Urinary bladder (tissue), 4 donors: ENCODE data around the gene FAM217A. TPM values are rescaled to one million over a fixed set of nuclear protein-coding genes. Genes with fewer than 3 reads are reported as not detected.
"Not testable (repeated sequence)": the region's sequence is repeated elsewhere in the genome, so short reads cannot be mapped to it uniquely, and the experiment has no call there.

Experiments used
- DNase-seq: peaks from one replicate; pipeline ENCODE4 v3.0.0-alpha.2; 2015; ENCODE audit errors: extremely low spot score
- H3K27ac ChIP-seq: one replicate; pipeline ENCODE4 v1.5.1; 2013; ENCODE audit warnings: low read depth, mild to moderate bottlenecking, moderate library complexity
- H3K36me3 ChIP-seq: one replicate; pipeline ENCODE4 v1.6.1; 2013; ENCODE audit warnings: mild to moderate bottlenecking, moderate library complexity; ENCODE audit not compliant: insufficient read depth
- H3K4me1 ChIP-seq: one replicate; pipeline ENCODE4 v1.6.1; 2013; ENCODE audit warnings: mild to moderate bottlenecking, moderate library complexity; ENCODE audit not compliant: insufficient read depth
- H3K4me3 ChIP-seq: one replicate; pipeline ENCODE4 v1.5.1; 2013; ENCODE audit warnings: low read depth, low read length
- WGBS: extraction: QIAGEN DNeasy Blood & Tissue Kit; methylation state at CpG from one replicate; pipeline ENCODE4 v1.1.7; 2013; 5-methylcytosine and 5-hydroxymethylcytosine counted together
- polyA plus RNA-seq: library from polyadenylated mRNA; stranded (reverse); fragments of 200-250 nt; gene quantifications from one replicate; pipeline ENCODE4 v1.2.3, GENCODE V29; 2013
- total RNA-seq: library from RNA; depleted of rRNA; stranded (reverse); fragments of >200 nt; gene quantifications from one replicate; pipeline ENCODE4 v1.2.3, GENCODE V29; 2014
- donor health status: healthy with polysubstance abuse.
- donor health status: healthy.

Gene FAM217A
- total and polyA plus RNA-seq, 2 donors = not detected

DNA sequence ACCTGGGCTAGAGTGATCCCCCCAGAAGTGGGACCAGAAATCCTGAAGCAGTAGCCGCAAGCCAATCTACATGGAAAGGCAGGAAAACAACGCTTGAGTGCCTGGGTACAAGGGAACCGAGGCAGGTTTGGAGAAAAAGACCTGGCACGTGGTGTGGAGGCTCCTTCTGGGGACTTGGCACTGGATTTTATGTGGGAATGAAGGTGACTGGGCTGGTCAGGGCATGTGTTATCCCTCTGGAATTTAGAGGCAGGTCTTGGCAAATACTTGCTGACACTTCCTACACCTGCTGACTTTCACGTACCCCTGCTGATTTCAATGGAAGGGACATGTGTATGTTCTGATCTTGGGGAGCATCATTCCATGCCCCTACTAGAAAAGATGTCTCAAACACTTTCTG is 25.0 kb upstream of the FAM217A start:
- Histone ChIP-seq H3K4me3 (no peak overlapping the region), H3K36me3 (no peaks in the 10 kb centered on the region), H3K4me1 (no peaks in the 10 kb centered on the region), H3K27ac (no peak overlapping the region)
- DNase-seq = no peak
- 80% methylated on average over 5 of the region's 5 CpGs for WGBS

DNA sequence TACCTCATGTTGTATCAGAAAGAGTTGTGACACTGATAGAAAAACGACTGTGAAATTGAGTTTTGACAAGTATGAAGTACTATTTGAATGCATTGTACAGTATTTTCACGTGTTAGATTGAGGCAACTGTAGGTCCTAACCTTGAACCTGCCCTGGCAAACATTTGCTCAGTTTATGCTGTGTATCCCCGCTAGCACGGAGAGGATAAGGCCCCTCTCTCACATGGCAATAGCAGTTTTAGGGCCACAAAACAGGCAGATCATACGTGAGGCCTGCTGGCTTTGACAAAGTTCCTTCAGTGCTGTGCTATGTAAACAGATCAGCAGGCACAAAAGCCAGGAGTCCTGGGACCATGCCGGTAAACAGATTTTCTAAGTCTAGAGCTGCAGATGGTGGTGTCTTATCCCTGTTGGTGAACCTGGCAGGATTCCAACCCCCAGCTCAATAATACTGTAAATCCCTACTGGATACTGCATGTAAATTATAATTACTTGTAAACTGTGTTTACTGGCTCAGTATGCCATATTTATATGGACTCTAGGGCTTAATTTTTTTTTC is 23.8 kb upstream of the FAM217A start:
- Histone ChIP-seq H3K27ac (no peak overlapping the region), H3K36me3 (no peaks in the 10 kb centered on the region), H3K4me3 (no peak overlapping the region), H3K4me1 (no peaks in the 10 kb centered on the region)
- WGBS = 52% methylated on average over 6 of the region's 6 CpGs
- no peak for DNase-seq

DNA sequence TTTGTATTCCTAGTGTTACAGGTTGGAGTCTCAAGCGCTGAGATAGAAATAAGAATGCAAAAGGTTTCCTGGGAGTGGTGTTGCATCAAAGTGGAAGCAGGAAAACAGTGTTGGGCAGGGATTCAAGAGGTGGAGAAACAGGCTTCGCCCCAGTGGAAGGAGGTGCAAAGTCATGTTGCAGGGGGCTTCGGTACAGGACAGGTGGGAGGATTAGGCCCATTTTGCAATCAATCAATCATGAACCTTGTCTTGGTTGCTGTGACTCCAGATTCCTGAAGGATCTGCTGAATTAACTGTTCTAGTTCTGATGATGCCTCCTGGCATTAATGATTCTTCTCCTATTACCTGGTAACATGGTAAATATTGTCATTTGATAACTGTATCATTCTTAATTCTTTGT is 22.4 kb upstream of the FAM217A start:
- DNase-seq = no peak
- WGBS = 80% methylated on average over 3 of the region's 3 CpGs

DNA sequence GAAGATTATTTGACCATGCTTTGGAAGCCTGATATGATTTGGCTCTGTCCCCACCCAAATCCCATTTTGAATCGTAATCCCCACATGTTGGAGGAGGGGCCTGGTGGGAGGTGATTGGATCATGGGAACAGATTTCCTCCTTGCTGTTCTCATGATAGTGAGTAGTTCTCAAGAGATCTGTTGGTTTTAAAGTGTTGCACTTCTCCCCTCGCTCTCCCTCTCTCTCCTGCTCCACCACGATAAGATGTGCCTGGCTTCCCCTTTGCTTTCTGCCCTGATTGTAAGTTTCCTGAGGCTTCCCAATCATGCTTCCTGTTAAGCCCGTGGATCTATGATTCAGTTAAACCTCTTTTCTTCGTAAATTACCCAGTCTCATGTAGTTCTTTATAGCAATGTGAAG is 21.7 kb upstream of the FAM217A start:
- 73% methylated on average over 5 of the region's 5 CpGs for WGBS
- Histone ChIP-seq H3K4me1 (no peaks in the 10 kb centered on the region), H3K36me3 (no peaks in the 10 kb centered on the region), H3K4me3 (no peak overlapping the region), H3K27ac (no peak overlapping the region)
- no peak for DNase-seq

More for the DNA sequence above, 22.4 kb upstream of the FAM217A start:
- H3K4me1 ChIP-seq = no peaks in the 10 kb centered on the region
- H3K4me3 ChIP-seq = no peak overlapping the region
- H3K27ac ChIP-seq = no peak overlapping the region
- H3K36me3 ChIP-seq = no peaks in the 10 kb centered on the region

DNA sequence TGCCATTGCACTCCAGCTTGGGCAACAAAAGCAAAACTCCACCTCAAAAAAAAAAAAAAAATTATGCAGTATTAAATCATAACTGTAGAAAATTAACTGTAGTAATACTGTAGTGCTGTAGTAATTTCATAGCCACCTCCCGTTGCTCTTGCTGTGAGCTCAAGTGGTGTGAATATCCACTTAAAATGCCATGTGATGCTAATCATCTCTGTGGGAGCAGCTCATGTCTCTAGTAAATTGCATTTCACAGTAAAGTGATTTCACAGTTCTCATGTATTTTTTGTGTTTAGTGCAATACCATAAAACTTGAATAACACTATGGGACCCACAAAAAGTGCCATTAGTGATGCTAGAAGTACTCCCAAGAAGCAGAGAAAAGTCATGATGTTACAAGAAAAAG is 14.4 kb upstream of the FAM217A start:
- WGBS = 82% methylated on average over 1 of the region's 1 CpG
- H3K36me3 ChIP-seq = no peaks in the 10 kb centered on the region
- H3K27ac ChIP-seq = no peak overlapping the region
- H3K4me3 ChIP-seq = no peak overlapping the region
- H3K4me1 ChIP-seq = no peaks in the 10 kb centered on the region
- no peak for DNase-seq

DNA sequence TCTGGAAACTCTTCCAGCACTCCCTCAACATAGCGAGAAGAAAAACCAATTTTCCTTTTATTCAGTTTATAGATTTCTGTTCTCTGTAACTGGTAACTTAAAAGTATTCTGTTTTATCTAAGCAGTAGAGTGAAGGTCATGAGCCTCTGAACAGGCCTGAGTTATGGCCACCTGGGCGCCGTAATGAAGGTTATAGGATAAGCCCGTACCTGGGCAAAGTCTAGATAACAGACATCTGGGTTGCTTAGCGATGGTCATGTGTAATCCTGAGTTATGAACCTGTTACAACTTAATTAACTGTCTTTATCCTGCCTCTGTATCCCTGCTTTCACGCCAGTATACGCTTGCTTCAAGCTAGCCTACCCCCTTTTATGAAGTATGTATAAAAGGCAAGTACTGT is 13.0 kb upstream of the FAM217A start:
- Histone ChIP-seq H3K36me3 (no peaks in the 10 kb centered on the region), H3K27ac (no peak overlapping the region), H3K4me3 (no peak overlapping the region), H3K4me1 (no peaks in the 10 kb centered on the region)
- no peak for DNase-seq
- whole genome bisulfite sequencing = 89% methylated on average over 7 of the region's 7 CpGs

DNA sequence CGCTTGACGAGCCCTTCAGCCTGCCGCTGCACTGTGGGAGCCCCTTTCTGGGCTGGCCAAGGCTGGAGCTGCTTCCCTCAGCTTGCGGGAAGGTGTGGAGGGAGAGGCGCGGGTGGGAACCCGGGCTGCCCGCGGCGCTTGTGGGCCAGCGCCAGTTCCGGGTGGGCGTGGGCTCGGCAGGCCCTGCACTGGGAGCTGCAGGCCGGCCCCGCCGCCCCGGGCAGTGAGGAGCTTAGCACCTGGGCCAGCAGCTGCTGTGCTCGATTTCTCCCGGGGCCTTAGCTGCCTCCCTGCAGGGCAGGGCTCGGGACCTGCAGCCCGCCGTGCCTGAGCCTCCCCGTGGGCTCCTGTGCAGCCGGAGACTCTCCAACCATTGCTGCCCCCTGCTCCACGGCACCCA is 11.1 kb upstream of the FAM217A start:
- H3K4me3 ChIP-seq, H3K4me1 ChIP-seq, H3K36me3 ChIP-seq, DNase-seq, H3K27ac ChIP-seq: not testable (repeated sequence)
- WGBS = 96% methylated on average over 26 of the region's 26 CpGs

DNA sequence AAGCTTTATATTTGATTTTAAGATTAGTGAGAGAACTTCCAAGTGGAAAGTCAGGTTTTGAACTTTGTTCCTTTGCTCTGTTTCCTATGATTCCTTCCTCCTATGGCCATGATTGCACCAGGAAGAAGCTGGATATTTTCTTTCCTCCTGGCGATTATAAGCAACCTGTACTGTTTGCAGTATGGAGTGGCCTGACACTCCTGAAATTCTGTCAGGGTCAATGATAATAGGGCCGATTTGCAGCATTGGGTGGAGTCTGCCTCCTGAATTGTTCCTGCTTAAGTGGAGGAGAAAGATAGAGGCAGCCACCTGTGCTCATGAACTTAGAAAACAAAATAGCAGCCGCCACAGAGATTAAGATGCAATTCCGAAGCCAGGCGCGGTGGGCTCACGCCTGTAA is 9.8 kb upstream of the FAM217A start:
- Histone ChIP-seq H3K27ac (no peak overlapping the region), H3K4me1 (no peaks in the 10 kb centered on the region), H3K4me3 (no peak overlapping the region), H3K36me3 (no peaks in the 10 kb centered on the region)
- WGBS = 92% methylated on average over 7 of the region's 7 CpGs
- DNase-seq = no peak

DNA sequence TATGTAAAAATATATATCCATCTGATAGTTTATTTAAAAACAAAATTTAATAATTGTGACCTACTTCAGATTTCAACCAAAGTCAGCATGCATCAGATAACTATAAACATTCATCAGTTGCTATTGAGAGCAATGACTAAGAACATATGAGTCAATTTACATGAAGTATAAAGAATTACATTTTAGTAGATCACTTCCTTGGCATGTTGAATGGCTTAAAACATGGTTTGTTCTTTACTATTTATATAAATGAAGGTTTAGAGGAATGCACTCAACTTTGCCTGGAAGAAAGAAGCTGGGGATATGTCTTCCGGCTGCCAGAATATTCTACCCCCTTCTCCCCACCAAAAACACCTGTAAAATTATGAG is 6.4 kb upstream of the FAM217A start:
- 96% methylated on average over 1 of the region's 1 CpG for WGBS
- Histone ChIP-seq H3K4me3 (no peak overlapping the region), H3K27ac (no peak overlapping the region), H3K4me1 (no peaks in the 10 kb centered on the region), H3K36me3 (no peaks in the 10 kb centered on the region)
- DNase-seq = no peak

DNA sequence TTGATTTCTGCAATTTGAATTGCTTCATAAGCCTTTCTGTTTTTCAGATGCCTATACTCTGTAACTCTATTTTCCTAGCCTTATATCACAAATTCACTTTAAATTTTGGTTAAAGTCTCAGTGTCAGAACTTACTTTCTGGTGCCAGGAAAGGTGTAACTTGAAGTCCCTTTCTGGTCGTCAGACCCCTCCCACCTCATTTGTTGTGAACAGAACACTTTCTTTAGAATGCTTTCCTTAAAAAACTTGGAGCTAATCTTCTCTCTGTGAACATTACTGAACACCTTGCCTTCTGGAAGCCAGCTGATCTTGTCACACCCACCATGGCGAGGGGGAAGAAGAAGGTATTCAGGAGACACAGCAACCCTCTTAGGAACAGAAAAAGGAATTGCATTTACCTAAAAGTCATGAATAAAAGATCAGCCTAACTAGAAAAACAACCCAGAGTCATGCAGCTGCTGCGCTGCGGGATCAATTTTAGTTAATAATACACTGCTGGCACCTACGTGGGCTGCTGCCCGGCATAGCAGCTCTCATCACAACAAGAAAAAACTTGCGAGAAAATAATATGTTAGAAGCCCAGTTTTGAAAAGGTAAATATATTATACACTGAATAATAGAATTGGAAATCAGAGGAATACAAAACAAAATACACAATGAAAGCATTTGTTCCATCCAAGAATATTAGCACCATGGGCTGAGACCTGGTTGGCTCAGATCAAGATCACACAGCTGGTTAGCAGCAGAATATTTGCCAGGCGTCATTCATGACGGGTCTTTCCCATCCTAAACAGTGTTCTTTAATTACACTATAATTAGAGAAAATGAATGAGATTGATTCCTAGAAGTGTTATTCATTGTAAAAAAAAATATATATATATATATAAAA is 5.8 kb upstream of the FAM217A start:
- WGBS = 83% methylated on average over 9 of the region's 9 CpGs
- no peak for DNase-seq
- Histone ChIP-seq H3K4me1 (no peaks in the 10 kb centered on the region), H3K4me3 (no peak overlapping the region), H3K27ac (no peak overlapping the region), H3K36me3 (no peaks in the 10 kb centered on the region)

DNA sequence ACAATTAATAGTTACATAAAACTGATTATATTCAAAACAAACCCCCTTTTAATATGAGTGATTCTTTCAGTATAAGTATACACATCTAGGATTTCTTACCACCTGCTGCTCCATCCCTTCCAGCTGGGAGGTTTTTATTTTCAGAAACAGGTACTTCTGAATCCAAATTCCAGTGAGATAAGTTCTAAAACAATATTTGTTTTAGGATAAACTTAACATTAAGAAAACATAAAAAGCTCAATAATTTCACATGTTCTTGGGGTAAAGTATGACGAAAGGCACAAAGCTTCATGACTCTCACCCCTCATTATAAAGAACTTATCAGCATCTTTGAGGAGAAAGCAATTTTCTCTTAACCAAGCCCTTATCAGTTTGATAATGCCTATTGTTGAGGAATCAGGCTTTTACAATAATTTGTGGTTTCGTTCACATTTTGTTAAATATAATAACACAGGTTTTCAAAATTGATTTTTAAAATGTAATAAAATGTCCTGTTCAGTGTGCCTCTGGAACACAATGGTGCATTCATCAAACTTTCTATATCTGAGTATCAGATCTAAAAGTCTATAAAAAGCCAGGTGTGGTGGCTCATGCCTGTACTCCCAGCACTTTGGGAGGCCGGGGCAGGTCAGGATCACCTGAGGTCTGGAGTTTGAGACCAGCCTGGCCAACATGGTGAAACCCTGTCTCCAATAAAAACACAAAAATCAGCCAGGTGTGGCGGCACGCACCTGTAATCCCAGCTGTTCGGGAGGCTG is 4.3 kb downstream of the FAM217A start:
- Histone ChIP-seq H3K27ac (no peak overlapping the region), H3K4me1 (peaks cover 1% of the 10 kb centered on the region), H3K4me3 (no peak overlapping the region), H3K36me3 (no peaks in the 10 kb centered on the region)
- WGBS = 85% methylated on average over 6 of the region's 6 CpGs
- no peak for DNase-seq

DNA sequence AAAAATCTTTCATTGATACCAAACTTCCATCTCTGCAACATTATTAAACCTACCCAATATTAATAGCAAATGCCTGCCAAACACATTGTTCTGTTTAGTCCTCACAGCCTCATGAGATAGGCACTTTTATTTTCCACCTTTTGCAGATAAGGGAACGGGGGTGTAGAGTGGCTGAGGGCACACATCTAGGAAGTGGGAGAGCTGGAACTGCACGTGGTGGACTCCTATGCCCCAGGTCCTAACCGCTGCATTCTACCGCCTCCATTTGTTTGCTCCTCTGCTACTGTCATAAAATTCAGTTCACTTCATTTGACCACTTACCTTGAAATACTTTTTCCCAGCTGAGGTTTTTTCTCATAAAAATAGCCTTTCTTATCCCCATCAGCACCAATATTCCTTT is 7.6 kb downstream of the FAM217A start:
- 67% methylated on average over 4 of the region's 4 CpGs for WGBS
- H3K4me3 ChIP-seq = no peak overlapping the region
- H3K4me1 ChIP-seq = no peaks in the 10 kb centered on the region
- H3K27ac ChIP-seq = no peak overlapping the region
- DNase-seq = no peak
- no peaks in the 10 kb centered on the region for H3K36me3 ChIP-seq

DNA sequence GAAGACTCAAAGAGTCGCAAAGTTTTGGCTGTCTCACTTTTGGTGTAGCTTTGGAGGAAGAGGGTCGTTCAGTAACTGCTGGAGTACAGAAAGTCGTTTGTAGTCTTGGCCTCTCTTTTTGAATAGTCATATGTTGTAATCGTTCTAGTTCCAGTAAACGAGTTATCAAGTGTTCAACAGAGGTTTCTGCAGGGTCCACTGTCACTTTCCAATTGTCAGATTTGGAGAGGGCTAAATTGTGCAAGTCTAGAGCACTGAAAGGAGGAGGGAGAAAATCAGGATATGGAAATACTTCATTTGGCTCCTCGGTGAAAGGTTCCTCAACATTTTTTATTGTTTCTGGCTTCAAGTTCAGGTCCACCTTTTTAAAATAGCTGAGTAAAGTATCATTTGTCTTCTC is 9.7 kb downstream of the FAM217A start:
- 77% methylated on average over 6 of the region's 6 CpGs for WGBS
- peaks cover 2% of the 10 kb centered on the region for H3K36me3 ChIP-seq
- H3K27ac ChIP-seq = no peak overlapping the region
- H3K4me1 ChIP-seq = no peaks in the 10 kb centered on the region
- no peak for DNase-seq
- H3K4me3 ChIP-seq = no peak overlapping the region

DNA sequence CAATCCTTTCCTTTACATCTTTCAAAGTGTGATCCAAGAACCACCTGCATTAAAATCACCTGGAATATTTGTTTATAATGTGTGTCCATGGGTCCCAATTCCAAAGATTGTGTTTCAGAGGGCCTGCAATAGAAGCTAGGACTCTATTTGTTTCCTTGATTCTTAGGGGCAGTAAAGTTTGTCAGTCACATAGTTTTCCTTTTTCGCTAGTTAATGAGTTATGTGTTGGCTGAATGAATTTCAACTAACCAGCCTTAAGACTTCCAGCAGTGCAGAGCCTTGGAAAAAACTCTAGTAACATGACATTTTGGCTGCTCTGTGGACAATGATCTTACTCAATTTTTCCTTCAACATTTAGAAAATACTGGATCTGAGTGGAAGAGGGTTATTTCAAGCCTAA is 11.3 kb downstream of the FAM217A start:
- H3K36me3 ChIP-seq = peaks cover 2% of the 10 kb centered on the region
- no peak for DNase-seq
- 84% methylated on average over 1 of the region's 1 CpG for WGBS
- H3K4me1 ChIP-seq = no peaks in the 10 kb centered on the region
- no peak overlapping the region for H3K27ac ChIP-seq
- H3K4me3 ChIP-seq = no peak overlapping the region
